Placental pericyte (primary cell): ENCODE measurements around the gene FAM24B. TPM values are rescaled to one million over a fixed set of nuclear protein-coding genes. Genes with fewer than 3 reads are reported as not detected.

Experiments used
- total RNA-seq: library from RNA; depleted of rRNA; stranded (reverse); fragments of >200 nt; gene quantifications from 2 replicates; pipeline ENCODE4 v1.2.3, GENCODE V29; 2012

Gene FAM24B, protein sequence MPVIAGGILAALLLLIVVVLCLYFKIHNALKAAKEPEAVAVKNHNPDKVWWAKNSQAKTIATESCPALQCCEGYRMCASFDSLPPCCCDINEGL
- 0.66 and 2.4 TPM in 2 replicates for total RNA-seq

DNA sequence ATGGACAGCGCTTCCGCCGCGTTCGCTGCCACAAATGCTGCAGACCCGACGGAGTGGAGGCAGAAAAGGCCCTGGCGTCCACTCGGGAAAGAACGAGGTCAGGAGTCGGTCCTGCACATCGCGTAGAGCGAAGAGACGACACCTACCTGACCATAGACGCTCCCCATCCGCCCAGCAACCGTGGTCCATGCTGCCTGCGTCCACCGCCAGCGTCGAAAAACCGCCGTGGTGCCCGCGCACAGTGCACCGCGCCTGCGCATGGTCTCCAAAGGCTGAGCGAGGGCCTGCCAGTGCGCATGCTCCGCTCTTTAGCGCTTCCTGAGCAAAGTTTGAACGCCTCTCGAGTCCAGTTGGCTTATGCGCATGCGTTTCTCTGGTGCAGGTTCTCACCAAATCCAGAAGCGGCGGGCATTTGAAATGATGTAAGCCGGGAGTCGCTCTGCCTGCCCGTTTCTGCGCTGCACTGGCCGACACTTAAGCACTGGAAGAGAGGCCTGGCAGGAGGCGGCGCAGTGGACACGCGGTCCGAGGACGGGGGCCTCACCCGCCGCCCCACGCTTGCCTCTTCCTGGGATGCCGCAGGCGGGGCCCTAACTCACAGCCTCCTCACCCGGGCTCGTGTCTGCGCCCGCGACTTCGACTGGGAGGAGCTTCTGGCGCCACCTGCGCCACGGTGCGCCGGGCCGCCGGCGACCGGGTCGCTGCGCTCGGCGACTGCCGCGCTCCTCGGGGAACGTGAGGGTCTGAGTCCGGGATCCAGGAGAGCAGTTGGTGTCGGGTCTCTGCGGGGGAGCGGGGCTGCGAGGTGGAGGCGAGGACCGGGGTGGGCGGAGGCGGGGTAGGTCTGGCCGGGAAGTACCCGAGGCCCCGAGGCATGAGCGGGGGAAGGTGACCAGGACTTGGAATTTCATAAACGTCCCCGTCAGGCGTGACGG, at the start of gene FAM24B:
TSS of gene FAM24B (minus strand) at position 243 of the 935 bp plus-strand sequence. CDS start 29,066 bp downstream, outside the sequence.

DNA sequence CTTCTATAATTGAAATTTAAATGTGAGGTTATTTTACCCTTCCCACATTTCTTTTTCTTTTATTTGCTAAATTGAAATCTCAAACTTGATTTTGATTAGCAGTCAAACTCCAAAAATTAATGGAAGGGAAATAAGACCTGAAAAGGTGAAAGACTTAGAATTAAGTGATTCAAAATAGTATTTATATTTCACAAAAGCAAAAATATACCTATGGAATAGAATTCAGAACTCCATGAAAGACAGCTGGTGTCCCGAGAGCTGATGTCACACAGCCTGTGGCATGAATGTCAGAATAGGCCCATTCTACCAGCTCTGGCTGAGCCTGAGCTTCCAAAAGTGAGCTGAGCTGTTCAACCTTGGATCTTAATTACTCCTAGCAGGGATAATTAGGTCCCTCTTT, 30.9 kb upstream of the FAM24B start, which contains the start of gene FAM24A:
TSS of gene FAM24A (plus strand) at position 301 of the 400 bp plus-strand sequence. CDS start 1,025 bp downstream, outside the sequence.

DNA sequence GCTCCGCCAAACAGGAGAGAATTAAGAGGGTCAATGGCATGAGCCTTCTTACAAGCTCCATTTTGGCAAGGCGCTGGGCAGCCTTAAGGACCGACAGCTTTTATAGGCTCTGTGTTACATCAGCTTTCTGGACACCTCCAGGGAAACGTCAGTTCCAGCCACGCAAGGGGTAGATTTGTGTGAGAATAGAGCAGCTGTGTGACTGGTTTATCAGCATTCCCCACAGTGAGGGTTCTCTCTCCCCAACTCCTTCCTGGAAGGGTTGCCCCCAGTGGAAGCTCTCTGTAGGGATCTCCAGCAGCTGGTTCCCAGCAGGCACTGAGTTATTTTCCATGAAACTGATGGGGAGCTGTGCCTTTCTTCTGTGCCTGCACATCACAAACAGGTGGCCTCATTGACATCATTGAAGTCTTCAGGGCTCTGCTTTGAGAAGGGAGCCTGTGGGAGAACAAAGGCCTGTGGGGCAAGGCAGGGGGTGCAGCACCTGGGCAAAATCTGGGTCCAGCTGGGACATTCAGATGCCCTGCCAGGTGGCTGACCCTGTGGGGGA, 33.5 kb downstream of the FAM24B start, which contains the start of gene CUZD1:
TSS of gene CUZD1 (minus strand) at position 75 of the 550 bp plus-strand sequence. CDS start at position 61, 14 bp downstream.

Other genes with a start within 250 kb of the FAM24B start
- gene C10orf120, start 179.7 kb downstream of the FAM24B start, total RNA-seq: not detected in 2 replicates
- gene CUZD1, start 33.7 kb downstream of the FAM24B start, total RNA-seq: 0.22 and 0.57 TPM in 2 replicates
- not detected in 2 replicates for gene FAM24A, start 31.0 kb upstream of the FAM24B start, total RNA-seq
- gene C10orf88, start 74.6 kb upstream of the FAM24B start, total RNA-seq: 7.0 and 10.5 TPM in 2 replicates
- 1.9 and 3.5 TPM in 2 replicates for gene PSTK, start 100.8 kb upstream of the FAM24B start, total RNA-seq
- gene IKZF5, start 129.2 kb upstream of the FAM24B start, total RNA-seq: 4.4 and 5.6 TPM in 2 replicates
- 4.7 and 5.3 TPM in 2 replicates for gene ACADSB, start 129.4 kb upstream of the FAM24B start, total RNA-seq